Endodermal cell (in vitro differentiated cells): ENCODE measurements around the gene WFS1. TPM values are rescaled to one million over a fixed set of nuclear protein-coding genes. Genes with fewer than 3 reads are reported as not detected.

Experiments used
- DNase-seq: peaks from one replicate; pipeline ENCODE4 v3.0.0-alpha.2; 2017
- H3K27ac ChIP-seq: 2 replicates; pipeline ENCODE4 v1.5.1; 2013; ENCODE audit warnings: mild to moderate bottlenecking, low read depth, low read length, moderate library complexity
- H3K27me3 ChIP-seq: 2 replicates; pipeline ENCODE4 v1.6.1; 2013; ENCODE audit warnings: mild to moderate bottlenecking, low read length, moderate library complexity; ENCODE audit not compliant: insufficient read depth, control insufficient read depth, poor library complexity, severe bottlenecking
- H3K36me3 ChIP-seq: 2 replicates; pipeline ENCODE4 v1.7.0; 2013; ENCODE audit warnings: mild to moderate bottlenecking, low read length, moderate library complexity; ENCODE audit not compliant: control insufficient read depth, insufficient read depth
- H3K4me1 ChIP-seq: one replicate; pipeline ENCODE4 v1.7.0; 2013; ENCODE audit warnings: low read length; ENCODE audit not compliant: control insufficient read depth, insufficient read depth
- H3K4me3 ChIP-seq: 2 replicates; pipeline ENCODE4 v1.5.1; 2013; ENCODE audit warnings: mild to moderate bottlenecking, low read length, moderate library complexity
- H3K9ac ChIP-seq: 2 replicates; pipeline ENCODE4 v1.6.1; 2013; ENCODE audit warnings: mild to moderate bottlenecking, low read length, moderate library complexity; ENCODE audit not compliant: poor library complexity, severe bottlenecking; ENCODE audit errors: extremely low read depth
- H3K9me3 ChIP-seq: 2 replicates; pipeline ENCODE4 v1.6.1; 2013; ENCODE audit warnings: mild to moderate bottlenecking, low read length, moderate library complexity; ENCODE audit not compliant: control insufficient read depth
- H3K27ac Mint-ChIP-seq: 2 replicates; pipeline ENCODE4 v1.8.0; 2020; ENCODE audit warnings: mixed read lengths
- H3K27me3 Mint-ChIP-seq: 2 replicates; pipeline ENCODE4 v1.8.0; 2021; ENCODE audit warnings: mild to moderate bottlenecking, mixed read lengths; ENCODE audit not compliant: insufficient read depth
- H3K36me3 Mint-ChIP-seq: 2 replicates; pipeline ENCODE4 v1.8.0; 2020; ENCODE audit warnings: low read depth, mixed read lengths
- H3K4me1 Mint-ChIP-seq: 2 replicates; pipeline ENCODE4 v1.8.0; 2020; ENCODE audit warnings: mixed read lengths
- H3K4me3 Mint-ChIP-seq: 2 replicates; pipeline ENCODE4 v1.8.0; 2020; ENCODE audit warnings: mild to moderate bottlenecking, moderate library complexity, mixed read lengths
- H3K9me3 Mint-ChIP-seq: 2 replicates; pipeline ENCODE4 v1.8.0; 2020; ENCODE audit warnings: mild to moderate bottlenecking, mixed read lengths
- CTCF ChIP-seq: fragments of 200-600 bp; sonication (generic); conservative IDR thresholded peaks from 2 replicates; pipeline ENCODE4 v1.5.0; 2021; ENCODE audit warnings: antibody characterized with exemption, mild to moderate bottlenecking
- WGBS, 2 experiments: methylation state at CpG; one replicate each; pipeline versions ENCODE4 v1.1.5 to v1.1.7; 2013; ENCODE audit warnings: missing lambda C conversion rate in 2 of 2, mixed read lengths in 1 of 2; ENCODE audit not compliant: insufficient coverage in 1 of 2, insufficient read length in 1 of 2; 5-methylcytosine and 5-hydroxymethylcytosine counted together
- total RNA-seq, 2 donors: library from RNA; stranded (reverse); fragmentation: NEBNext Ultra II Directional in 1 of 2; extraction: Animal tissue kit (Norgen Biotek cat#: 25700) in 1 of 2; gene quantifications; 2 replicates in 1 of 2; 3 replicates in 1 of 2; pipeline ENCODE4 v1.2.1, GENCODE V29; 2021

WFS1 gene
- total RNA-seq, 2 donors from 2014 or later: 25.3 to 26.1 TPM

DNA sequence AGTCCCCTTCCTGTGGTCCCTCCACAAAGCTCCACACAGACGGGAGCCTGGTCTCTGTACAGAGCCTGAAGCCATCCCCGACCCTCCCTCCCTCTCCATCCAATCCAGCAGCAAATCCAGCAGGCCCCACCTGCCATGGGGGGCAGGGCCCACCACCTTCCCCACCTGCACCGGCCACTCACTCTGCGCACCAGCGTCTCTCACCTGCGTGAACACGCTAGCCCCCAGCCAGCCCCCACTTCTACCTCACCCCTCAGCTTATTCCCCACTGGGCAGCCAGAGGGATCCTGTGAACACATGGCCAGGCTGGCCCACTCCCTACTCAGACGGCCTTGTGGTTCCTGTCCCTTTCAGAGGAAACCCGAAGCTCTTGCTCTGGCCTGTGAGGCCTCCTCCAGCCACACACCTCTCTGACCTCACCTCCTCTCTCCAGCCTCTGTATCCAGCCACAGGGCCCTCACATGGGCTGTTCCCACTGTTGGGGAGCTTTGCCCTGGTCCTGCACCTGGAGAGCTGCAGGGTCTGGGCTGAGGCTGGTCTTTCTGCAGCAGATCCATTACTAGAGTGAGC lies 70.9 kb downstream of the WFS1 start:
- Histone ChIP-seq H3K4me3 (no peak overlapping the region), H3K4me1 (no peaks in the 10 kb centered on the region), H3K9ac (no peak overlapping the region), H3K27ac (no peak overlapping the region), H3K36me3 (no peaks in the 10 kb centered on the region), H3K9me3 (no peaks in the 10 kb centered on the region), H3K27me3 (no peaks in the 10 kb centered on the region)
- H3K27me3 Mint-ChIP-seq: no peaks in the 10 kb centered on the region
- H3K9me3 Mint-ChIP-seq: no peaks in the 10 kb centered on the region
- peaks cover 15% of the 10 kb centered on the region for H3K4me1 Mint-ChIP-seq
- WGBS, 2 experiments: 69 to 75% methylated on average over 5 to 9 of the region's 9 CpGs
- no peak for TF ChIP-seq CTCF
- H3K36me3 Mint-ChIP-seq: no peaks in the 10 kb centered on the region
- peak overlapping the region; percentile 23 for H3K27ac Mint-ChIP-seq
- no peak for DNase-seq
- no peak overlapping the region for H3K4me3 Mint-ChIP-seq

GRCh38 chr4:6341696-6342095 lies 72.0 kb downstream of the WFS1 start:
- H3K4me3 ChIP-seq: no peak overlapping the region
- DNase-seq: no peak
- no peak overlapping the region for H3K4me3 Mint-ChIP-seq
- H3K27me3 ChIP-seq: no peaks in the 10 kb centered on the region
- no peak overlapping the region for H3K27ac ChIP-seq
- peaks cover 3% of the 10 kb centered on the region for H3K36me3 Mint-ChIP-seq
- H3K9me3 ChIP-seq: no peaks in the 10 kb centered on the region
- H3K36me3 ChIP-seq: no peaks in the 10 kb centered on the region
- H3K27ac Mint-ChIP-seq: no peak overlapping the region
- H3K9ac ChIP-seq: no peak overlapping the region
- no peaks in the 10 kb centered on the region for H3K4me1 ChIP-seq
- no peaks in the 10 kb centered on the region for H3K9me3 Mint-ChIP-seq
- no peak for TF ChIP-seq CTCF
- WGBS, 2 experiments: 87 to 91% methylated on average over 3 to 5 of the region's 6 CpGs
- no peaks in the 10 kb centered on the region for H3K27me3 Mint-ChIP-seq
- peaks cover 15% of the 10 kb centered on the region for H3K4me1 Mint-ChIP-seq

DNA sequence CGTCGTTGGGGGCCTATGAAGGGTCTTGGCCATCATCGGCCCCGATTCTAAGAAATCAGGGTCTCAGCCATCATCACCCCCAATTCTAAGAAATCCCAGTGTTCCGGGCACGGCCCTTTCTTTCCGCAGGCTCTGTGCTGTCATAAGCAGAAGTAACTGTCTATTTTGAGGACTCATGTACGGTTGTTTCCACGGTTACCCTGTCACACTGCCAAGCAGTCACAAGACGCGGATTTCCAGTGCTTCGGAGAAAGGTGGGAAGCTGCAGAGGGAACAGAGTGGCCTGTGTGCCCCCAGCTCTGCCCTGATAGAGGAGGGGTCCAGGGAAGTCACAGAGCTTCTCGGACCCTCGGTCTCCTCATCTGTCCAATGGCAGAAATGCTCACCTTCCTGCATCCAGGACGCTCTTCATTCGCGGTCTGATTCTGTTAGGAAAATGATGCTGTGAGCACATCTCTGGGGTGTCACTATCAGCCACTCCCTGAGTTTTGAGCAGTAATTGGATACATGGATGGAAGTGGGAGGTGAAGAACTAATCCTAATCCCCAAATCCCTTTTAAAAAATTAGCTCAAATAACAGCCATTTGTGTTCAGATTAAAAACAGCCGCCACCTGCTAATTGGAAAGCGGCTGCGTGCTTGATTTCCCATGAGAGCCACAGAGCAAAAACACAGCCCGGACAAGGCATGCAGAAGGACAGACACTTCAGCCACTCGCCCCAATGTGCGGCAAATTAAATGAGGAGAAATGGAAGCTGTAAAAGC lies 73.1 kb downstream of the WFS1 start:
- no peak overlapping the region for H3K4me3 Mint-ChIP-seq
- no peak for DNase-seq
- H3K36me3 ChIP-seq: no peaks in the 10 kb centered on the region
- peaks cover 3% of the 10 kb centered on the region for H3K36me3 Mint-ChIP-seq
- no peak overlapping the region for H3K4me3 ChIP-seq
- peaks cover 9% of the 10 kb centered on the region for H3K4me1 Mint-ChIP-seq
- H3K27ac Mint-ChIP-seq: no peak overlapping the region
- no peaks in the 10 kb centered on the region for H3K9me3 Mint-ChIP-seq
- no peaks in the 10 kb centered on the region for H3K27me3 ChIP-seq
- no peaks in the 10 kb centered on the region for H3K27me3 Mint-ChIP-seq
- no peak overlapping the region for H3K27ac ChIP-seq
- H3K4me1 ChIP-seq: no peaks in the 10 kb centered on the region
- WGBS, 2 experiments: 93 to 97% methylated on average over 18 to 23 of the region's 23 CpGs
- H3K9ac ChIP-seq: no peak overlapping the region
- TF ChIP-seq CTCF: no peak
- H3K9me3 ChIP-seq: no peaks in the 10 kb centered on the region
